Measurements from ENCODE around the gene MAB21L2. TPM values are rescaled to one million over a fixed set of nuclear protein-coding genes. Genes with fewer than 3 reads are reported as not detected.

MAB21L2 gene
- total RNA-seq, 1 experiment from 2014 or later: not detected

- Histone ChIP-seq H2BK120ac (ENCODE audit: low read depth, low read length, poor library complexity, severe bottlenecking) (no peak overlapping the region), H3K23ac (ENCODE audit: insufficient read length, low read depth, low read length) (no peak overlapping the region), H2BK20ac (ENCODE audit: low read depth, low read length, poor library complexity, severe bottlenecking) (no peak overlapping the region), H4K20me1 (ENCODE audit: control insufficient read depth, insufficient read depth, insufficient read length) (peaks cover 4% of the 10 kb centered on the region), H4K8ac (replicated peaks; ENCODE audit: insufficient read length, low read depth, low read length) (no peak overlapping the region), H2BK5ac (ENCODE audit: insufficient read length, low read length) (no peak overlapping the region), H3K4me1 (ENCODE audit: insufficient read depth, low read length) (0 out of 2 replicates have a peak, but pooled peaks cover 2% of the 10 kb centered on the region), H2AK5ac (ENCODE audit: insufficient read length, low read length) (no peak overlapping the region), H4K5ac (ENCODE audit: insufficient read length, low read depth, low read length) (no peak overlapping the region), H3K4ac (ENCODE audit: low read depth, low read length) (no peak overlapping the region), H3K27ac (ENCODE audit: insufficient read length, low read depth, low read length) (no peak overlapping the region), H2BK12ac (ENCODE audit: insufficient read length, low read depth, low read length) (no peak overlapping the region), H3K79me2 (ENCODE audit: insufficient read depth, low read length) (no peaks in the 10 kb centered on the region), H3K4me2 (ENCODE audit: insufficient read depth, insufficient read length, low read length) (peak overlapping the region; percentile 98), H3K79me1 (ENCODE audit: insufficient read depth, low read depth, low read length, poor library complexity, severe bottlenecking) (no peaks in the 10 kb centered on the region), H3K56ac (ENCODE audit: insufficient read length, low read depth, low read length) (no peak overlapping the region), H3K27me3 (ENCODE audit: insufficient read depth, low read length) (peaks cover 30% of the 10 kb centered on the region; the same call in 1 of the 2 replicates), H3K9ac (ENCODE audit: extremely low read depth, insufficient read length, low read length) (no peak overlapping the region), H3T11ph (ENCODE audit: low read length) (no peak overlapping the region), H2AFZ (ENCODE audit: low read length) (no peak overlapping the region), H3K14ac (ENCODE audit: insufficient read depth, low read length) (no peak overlapping the region), H4K91ac (ENCODE audit: insufficient read length, low read depth, low read length) (no peak overlapping the region), H3K9me3 (ENCODE audit: control insufficient read depth, low read depth, low read length) (no peaks in the 10 kb centered on the region), H3K23me2 (ENCODE audit: insufficient read length, low read depth, low read length, poor library complexity, severe bottlenecking) (peaks cover 35% of the 10 kb centered on the region), H2BK15ac (ENCODE audit: low read depth, low read length) (no peak overlapping the region), H3K18ac (ENCODE audit: insufficient read length, low read depth, low read length) (no peak overlapping the region)
- Mint-ChIP-seq H3K4me3 (peak overlapping the region in 1 of 2 experiments; percentile 90; a peak in 3 of 5 replicates), H3K4me1 (peaks cover 48 to 63% of the 10 kb centered on the region in 2 experiments), H3K36me3 (ENCODE audit: insufficient read depth in 1 of 3, low read depth in 3 of 3) (no peaks in the 10 kb centered on the region; a peak in 1 of 7 replicates), H3K9me3 (peaks cover 0 to 3% of the 10 kb centered on the region in 2 experiments; a peak in 1 of 5 replicates), H3K27me3 (ENCODE audit: low read depth) (peaks cover 77% of the 10 kb centered on the region), H3K27ac (no peak overlapping the region)
- TF ChIP-seq CTCF (conservative IDR thresholded peaks at IDR 0.05): no peak
- no CpG with 5 or more reads among the region's 7 CpGs for WGBS (ENCODE audit: extremely low coverage, insufficient read length, low lambda C conversion rate)
- DNase-seq: no peak
Measured at GRCh38 chr4:150581056-150581605, 820 bp upstream of the MAB21L2 start.

Data from H9 (cell line).